Ovary (tissue), 9 donors: Measurements from ENCODE around the gene ZNF503. TPM values are rescaled to one million over a fixed set of nuclear protein-coding genes. Genes with fewer than 3 reads are reported as not detected.

ENCODE experiments used
- DNase-seq, 5 donors: peaks; one replicate each; pipeline ENCODE4 v3.0.0-alpha.2; 2019 to 2020
- H3K27ac ChIP-seq, 2 donors: fragments of 200-600 bp; one replicate each; pipeline versions ENCODE4 v1.5.1 to v1.8.0; 2019 to 2022
- H3K27me3 ChIP-seq: fragments of 200-600 bp; one replicate; pipeline ENCODE4 v1.8.0; 2022
- H3K36me3 ChIP-seq: fragments of 200-600 bp; sonication (generic); one replicate; pipeline ENCODE4 v1.5.1; 2019
- H3K4me1 ChIP-seq: one replicate; pipeline ENCODE4 v1.8.1; 2013; ENCODE audit warnings: mild to moderate bottlenecking, moderate library complexity; ENCODE audit not compliant: insufficient read depth
- H3K4me3 ChIP-seq: fragments of 200-600 bp; sonication (generic); one replicate; pipeline ENCODE4 v1.5.1; 2017
- H3K9me3 ChIP-seq, 2 donors: fragments of 200-600 bp in 1 of 2; sonication (generic) in 1 of 2; one replicate each; pipeline versions ENCODE4 v1.5.1 to v1.8.1; 2013 to 2019; ENCODE audit warnings: mild to moderate bottlenecking in 1 of 2, moderate library complexity in 1 of 2
- EP300 ChIP-seq: sonication (generic); formaldehyde crosslinking; IDR thresholded peaks from one replicate; pipeline ENCODE4 v1.6.1; 2017; ENCODE audit warnings: antibody characterized with exemption
- POLR2A ChIP-seq: fragments of 450-650 bp; IDR thresholded peaks from one replicate; pipeline ENCODE4 v1.6.1; 2017; ENCODE audit warnings: antibody characterized with exemption, mild to moderate bottlenecking, moderate library complexity
- WGBS, 3 donors: extraction: QIAGEN DNeasy Blood & Tissue Kit in 1 of 3; methylation state at CpG; one replicate each; pipeline versions ENCODE4 v1.1.5 to v1.1.7; 2013 to 2017; 5-methylcytosine and 5-hydroxymethylcytosine counted together
- intact Hi-C, 4 donors: fragments of 100-400 bp; cut with DNase I; formaldehyde crosslinking; loops; one replicate each; pipeline versions ENCODE4 v1.11.0 to v1.15.1; 2022 to 2023
- polyA plus RNA-seq, 2 donors: library from polyadenylated mRNA; stranded (reverse); fragments of 200-250 nt in 1 of 2; fragments of 350-450 nt in 1 of 2; fragmentation: Illumina TruSeq in 1 of 2; extraction: RNeasy Lipid Tissue Mini Kit (QIAGEN cat#74804) in 1 of 2; gene quantifications; one replicate each; pipeline ENCODE4 v1.2.3, GENCODE V29; 2013 to 2014
- total RNA-seq, 7 donors: library from RNA; depleted of rRNA in 2 of 7; stranded (reverse); fragments of >200 nt in 2 of 7; fragmentation: NEBNext Ultra II Directional in 3 of 7; extraction: Animal tissue kit (Norgen Biotek cat#: 25700) in 3 of 7; gene quantifications; one replicate each; pipeline versions ENCODE4 v1.1.0 to v1.2.4, GENCODE V29; 2016 to 2023
- TF ChIP-seq, protein P1 (sequence below), 3 donors: fragments of 450-650 bp in 2 of 3; fragments of 200-600 bp in 1 of 3; IDR thresholded peaks; one replicate each; pipeline versions ENCODE4 v1.5.1 to v1.8.0; 2016 to 2022; ENCODE audit warnings: antibody characterized with exemption in 3 of 3, mild to moderate bottlenecking in 1 of 3
- donor health status: DM: no; HTN: no; CAD: no; lungs with moderate emphysema.
- donor health status: DM: no; HTN: no; CAD: no.
- donor health status: Bipolar disorder and iron deficiency.
- donor health status: DM: yes; HTN: yes; CAD: no.
- donor health status: DM: no; HTN: no; CAD: no.
- donor health status: DM: yes; HTN: yes; CAD: no.

ZNF503 gene
- total and polyA plus RNA-seq, 9 donors = 21.1 to 221 (median 82.2) TPM

DNA sequence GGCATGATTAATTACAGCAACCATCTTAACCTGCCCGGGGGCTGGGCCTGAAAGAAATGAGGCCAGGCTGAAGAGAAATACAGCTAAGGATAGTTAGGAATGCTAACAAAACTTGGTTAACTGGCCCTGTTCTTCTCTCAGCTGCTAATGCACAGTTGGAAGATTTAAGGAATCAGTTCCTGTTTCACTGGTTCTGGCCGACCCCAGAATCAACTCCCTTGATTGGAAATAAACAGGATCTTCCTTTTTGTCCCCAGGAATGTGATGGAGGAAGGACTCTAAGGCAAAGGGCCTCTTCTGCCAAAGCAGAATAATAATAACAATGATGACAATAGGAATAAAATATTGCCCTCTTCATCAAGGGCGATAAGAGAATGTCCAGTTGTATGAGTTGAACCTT is 26.4 kb upstream of the ZNF503 start:
- peaks cover 33% of the 10 kb centered on the region for H3K4me1 ChIP-seq
- intact Hi-C loops = no loop called here
- DNase-seq = no peak
- H3K4me3 ChIP-seq = no peak overlapping the region
- H3K9me3 ChIP-seq = no peaks in the 10 kb centered on the region
- no peaks in the 10 kb centered on the region for H3K36me3 ChIP-seq
- no peaks in the 10 kb centered on the region for H3K27me3 ChIP-seq
- H3K27ac ChIP-seq = peak overlapping the region; percentile 45 to 95
- 30 to 43% (median 35%) methylated on average over 3 of the region's 3 CpGs for WGBS, 3 donors
- TF ChIP-seq POLR2A (no peak), EP300 (no peak)
- TF ChIP-seq, protein P1, sequence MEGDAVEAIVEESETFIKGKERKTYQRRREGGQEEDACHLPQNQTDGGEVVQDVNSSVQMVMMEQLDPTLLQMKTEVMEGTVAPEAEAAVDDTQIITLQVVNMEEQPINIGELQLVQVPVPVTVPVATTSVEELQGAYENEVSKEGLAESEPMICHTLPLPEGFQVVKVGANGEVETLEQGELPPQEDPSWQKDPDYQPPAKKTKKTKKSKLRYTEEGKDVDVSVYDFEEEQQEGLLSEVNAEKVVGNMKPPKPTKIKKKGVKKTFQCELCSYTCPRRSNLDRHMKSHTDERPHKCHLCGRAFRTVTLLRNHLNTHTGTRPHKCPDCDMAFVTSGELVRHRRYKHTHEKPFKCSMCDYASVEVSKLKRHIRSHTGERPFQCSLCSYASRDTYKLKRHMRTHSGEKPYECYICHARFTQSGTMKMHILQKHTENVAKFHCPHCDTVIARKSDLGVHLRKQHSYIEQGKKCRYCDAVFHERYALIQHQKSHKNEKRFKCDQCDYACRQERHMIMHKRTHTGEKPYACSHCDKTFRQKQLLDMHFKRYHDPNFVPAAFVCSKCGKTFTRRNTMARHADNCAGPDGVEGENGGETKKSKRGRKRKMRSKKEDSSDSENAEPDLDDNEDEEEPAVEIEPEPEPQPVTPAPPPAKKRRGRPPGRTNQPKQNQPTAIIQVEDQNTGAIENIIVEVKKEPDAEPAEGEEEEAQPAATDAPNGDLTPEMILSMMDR (IDR thresholded peaks at IDR 0.05) = no peak

DNA sequence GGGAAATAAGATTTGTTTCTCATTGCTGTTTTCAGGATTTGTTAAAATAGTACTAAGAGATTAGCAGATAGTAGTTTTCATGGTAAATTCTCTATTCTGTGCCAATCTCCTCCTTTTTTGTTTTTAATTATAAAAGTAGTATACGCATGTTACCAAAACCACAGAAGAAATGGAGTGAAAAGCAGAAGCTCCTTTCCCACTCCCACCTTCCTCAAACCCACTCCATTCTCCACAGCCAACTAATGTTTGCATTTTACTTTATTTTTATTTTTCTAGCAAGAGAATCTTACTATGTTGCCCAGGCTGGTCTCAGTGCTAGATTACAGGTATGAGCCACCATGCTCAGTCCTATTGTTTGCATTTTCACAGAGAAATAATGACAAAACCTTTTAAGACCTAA is 25.3 kb upstream of the ZNF503 start:
- no peaks in the 10 kb centered on the region for H3K9me3 ChIP-seq
- intact Hi-C loops = no loop called here
- peaks cover 30% of the 10 kb centered on the region for H3K4me1 ChIP-seq
- peak overlapping the region in 1 of 2 donors; percentile 95 for H3K27ac ChIP-seq
- H3K27me3 ChIP-seq = no peaks in the 10 kb centered on the region
- DNase-seq = no peak
- H3K4me3 ChIP-seq = no peak overlapping the region
- 95 to 100% (median 98%) methylated on average over 1 of the region's 1 CpG for WGBS, 3 donors
- TF ChIP-seq, protein P1 (IDR thresholded peaks at IDR 0.05) = no peak
- no peak for TF ChIP-seq POLR2A
- TF ChIP-seq EP300 = no peak
- H3K36me3 ChIP-seq = no peaks in the 10 kb centered on the region

DNA sequence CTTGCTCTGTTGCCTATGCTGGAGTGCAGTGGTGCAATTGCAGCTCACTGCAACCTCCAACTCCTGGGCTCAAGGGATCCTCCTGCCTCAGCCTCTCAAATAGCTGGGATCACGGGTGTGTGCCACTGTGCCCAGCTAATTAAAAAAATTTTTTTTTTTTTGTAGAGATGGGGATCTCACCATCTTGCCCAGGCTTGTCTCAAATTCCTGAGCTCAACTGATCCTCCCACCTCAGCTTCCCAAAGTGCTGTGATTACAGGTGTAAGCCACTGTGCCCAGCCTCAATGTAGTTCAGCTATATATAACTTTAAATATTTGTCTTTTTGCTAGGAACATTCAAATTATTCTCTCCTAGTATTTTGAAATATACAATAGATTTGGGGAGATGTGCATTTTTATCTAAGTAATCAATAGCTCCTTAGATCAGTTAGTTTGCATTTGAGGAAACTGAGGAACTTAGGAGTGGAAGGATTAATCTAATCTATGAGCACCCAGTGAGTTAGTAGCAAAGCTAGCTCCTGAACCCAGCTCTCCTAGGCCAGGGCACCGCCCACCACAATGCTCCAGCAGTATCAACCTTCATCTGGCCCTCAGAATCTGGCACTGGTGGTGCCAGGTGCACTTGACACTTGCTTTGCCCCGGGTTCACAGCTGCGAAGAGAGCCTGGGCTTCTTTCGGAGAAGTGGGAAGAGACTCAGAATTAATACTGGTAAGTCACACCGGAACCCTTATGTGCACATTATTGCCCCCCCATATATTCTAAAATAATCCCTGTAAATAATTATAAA is 23.9 kb upstream of the ZNF503 start:
- H3K4me3 ChIP-seq = no peak overlapping the region
- H3K36me3 ChIP-seq = no peaks in the 10 kb centered on the region
- no peaks in the 10 kb centered on the region for H3K27me3 ChIP-seq
- H3K4me1 ChIP-seq = peaks cover 24% of the 10 kb centered on the region
- TF ChIP-seq EP300 (no peak), POLR2A (no peak)
- TF ChIP-seq, protein P1 (IDR thresholded peaks at IDR 0.05) = no peak
- no peaks in the 10 kb centered on the region for H3K9me3 ChIP-seq
- 95 to 97% (median 97%) methylated on average over 6 of the region's 6 CpGs for WGBS, 3 donors
- no peak for DNase-seq
- intact Hi-C loops = no loop called here
- no peak overlapping the region for H3K27ac ChIP-seq

DNA sequence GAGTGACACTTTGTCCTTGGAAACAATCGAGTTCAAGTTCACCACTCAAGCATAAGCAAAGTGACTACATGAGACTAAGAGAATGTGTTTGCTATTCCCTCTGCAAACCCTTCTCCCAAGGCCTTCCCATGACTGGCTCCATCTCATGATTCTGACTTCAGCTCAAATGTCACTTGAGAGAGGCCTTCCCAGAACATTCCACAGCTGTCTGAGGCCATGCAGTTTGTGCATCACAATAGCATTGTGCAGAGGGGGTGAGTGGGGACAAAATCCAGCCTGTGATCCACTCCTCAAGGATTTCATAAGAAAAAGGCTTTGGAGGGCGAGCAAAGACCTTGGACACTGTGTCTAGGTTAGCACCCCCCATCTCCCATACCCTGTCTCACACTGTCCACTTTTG is 23.0 kb upstream of the ZNF503 start:
- no peak overlapping the region for H3K27ac ChIP-seq
- TF ChIP-seq EP300 (no peak), POLR2A (no peak)
- TF ChIP-seq, protein P1 (IDR thresholded peaks at IDR 0.05) = no peak
- H3K4me1 ChIP-seq = peaks cover 15% of the 10 kb centered on the region
- H3K4me3 ChIP-seq = no peak overlapping the region
- H3K36me3 ChIP-seq = no peaks in the 10 kb centered on the region
- no peak for DNase-seq
- WGBS, 3 donors = 91 to 96% (median 93%) methylated on average over 2 of the region's 2 CpGs
- H3K27me3 ChIP-seq = no peaks in the 10 kb centered on the region
- H3K9me3 ChIP-seq = no peaks in the 10 kb centered on the region
- intact Hi-C loops = no loop called here
